Choroid plexus epithelial cell (primary cell): Measurements from ENCODE around the gene NSUN4.
A peak's percentile ranks its signal among the peaks of the same experiment; 100 is the strongest.

ENCODE experiments used
- DNase-seq: peaks from one replicate; pipeline ENCODE4 v3.0.0-alpha.2; 2010; ENCODE audit warnings: low read depth
- H3K4me3 ChIP-seq: 2 replicates; pipeline ENCODE4 v1.5.1; 2011; ENCODE audit warnings: low read depth, mild to moderate bottlenecking, control low read depth, low read length, moderate library complexity
- CTCF ChIP-seq: conservative IDR thresholded peaks from 2 replicates; pipeline ENCODE4 v1.5.1; 2011; ENCODE audit warnings: low read depth, mild to moderate bottlenecking, control low read depth, inconsistent platforms, low read length, moderate library complexity

NSUN4 gene

GRCh38 chr1:46302641-46303037 lies 38.0 kb upstream of the NSUN4 start:
- DNase-seq = peak; percentile 33
- TF ChIP-seq CTCF = no peak
- H3K4me3 ChIP-seq = peak overlapping the region; percentile 72

- H3K4me3 ChIP-seq = peak within 1 kb of the TSS; percentile 72
- peak; percentile 98 for DNase-seq
- TF ChIP-seq CTCF = no peak
Measured at GRCh38 chr1:46303038-46303871, 37.4 kb upstream of the NSUN4 start, which contains the start of the genes LRRC41 and UQCRH. Gene LRRC41 (minus strand): TSS chr1:46303616. CDS start chr1:46303322, 294 bp downstream. Gene UQCRH (plus strand): TSS chr1:46303698. CDS start chr1:46303767, 69 bp downstream.

- H3K4me3 ChIP-seq = peak overlapping the region; percentile 72
- TF ChIP-seq CTCF = no peak
- DNase-seq = peak; percentile 20
Measured at GRCh38 chr1:46303872-46304326, 36.7 kb upstream of the NSUN4 start.

GRCh38 chr1:46306159-46306530 lies 34.5 kb upstream of the NSUN4 start:
- DNase-seq = no peak
- H3K4me3 ChIP-seq = no peak overlapping the region
- no peak for TF ChIP-seq CTCF

GRCh38 chr1:46309401-46310159 lies 31.0 kb upstream of the NSUN4 start:
- no peak for TF ChIP-seq CTCF
- no peak for DNase-seq
- H3K4me3 ChIP-seq = no peak overlapping the region

- no peak overlapping the region for H3K4me3 ChIP-seq
- no peak for DNase-seq
- no peak for TF ChIP-seq CTCF
Measured at GRCh38 chr1:46310321-46310720, 30.3 kb upstream of the NSUN4 start.
